ENCODE results near the gene C11orf86. TPM values are rescaled to one million over a fixed set of nuclear protein-coding genes. Genes with fewer than 3 reads are reported as not detected.

The C11orf86 gene
- total RNA-seq, 1 donor from 2014 or later, result not detected

- Mint-ChIP-seq H3K4me3 (ENCODE audit: unreplicated experiment) (no peak overlapping the region), H3K27me3 (ENCODE audit: unreplicated experiment) (peaks cover 2% of the 10 kb centered on the region)
These were observed 39.9 kb upstream of the C11orf86 start for GRCh38 chr11:66934950-66935779.

GRCh38 chr11:66936311-66936711 is 38.8 kb upstream of the C11orf86 start:
- Mint-ChIP-seq H3K4me3 (ENCODE audit: unreplicated experiment) (no peak overlapping the region), H3K27ac (ENCODE audit: unreplicated experiment) (no peak overlapping the region), H3K27me3 (ENCODE audit: unreplicated experiment) (peaks cover 2% of the 10 kb centered on the region), H3K36me3 (ENCODE audit: unreplicated experiment) (peaks cover 12% of the 10 kb centered on the region), H3K9me3 (ENCODE audit: unreplicated experiment) (peaks cover 8% of the 10 kb centered on the region), H3K4me1 (ENCODE audit: low read depth, unreplicated experiment) (peaks cover 7% of the 10 kb centered on the region)
- DNase-seq, result no peak
- TF ChIP-seq CTCF (IDR thresholded peaks at IDR 0.05; ENCODE audit: partially characterized antibody, unreplicated experiment), result no peak

More at GRCh38 chr11:66934950-66935779, 39.9 kb upstream of the C11orf86 start:
- H3K27ac Mint-ChIP-seq (ENCODE audit: unreplicated experiment), result no peak overlapping the region
- TF ChIP-seq CTCF (IDR thresholded peaks at IDR 0.05; ENCODE audit: partially characterized antibody, unreplicated experiment), result no peak
- H3K36me3 Mint-ChIP-seq (ENCODE audit: unreplicated experiment), result peaks cover 12% of the 10 kb centered on the region
- DNase-seq, result no peak
- H3K4me1 Mint-ChIP-seq (ENCODE audit: low read depth, unreplicated experiment), result peaks cover 7% of the 10 kb centered on the region
- H3K9me3 Mint-ChIP-seq (ENCODE audit: unreplicated experiment), result peaks cover 8% of the 10 kb centered on the region

- Mint-ChIP-seq H3K27me3 (ENCODE audit: unreplicated experiment) (no peaks in the 10 kb centered on the region), H3K27ac (ENCODE audit: unreplicated experiment) (no peak overlapping the region), H3K36me3 (ENCODE audit: unreplicated experiment) (peaks cover 12% of the 10 kb centered on the region), H3K4me3 (ENCODE audit: unreplicated experiment) (no peak overlapping the region), H3K4me1 (ENCODE audit: low read depth, unreplicated experiment) (peaks cover 7% of the 10 kb centered on the region), H3K9me3 (ENCODE audit: unreplicated experiment) (peaks cover 8% of the 10 kb centered on the region)
- DNase-seq, result no peak
- no peak for TF ChIP-seq CTCF (IDR thresholded peaks at IDR 0.05; ENCODE audit: partially characterized antibody, unreplicated experiment)
These were observed 37.8 kb upstream of the C11orf86 start for GRCh38 chr11:66937193-66937733.

GRCh38 chr11:66938582-66939135 is 36.4 kb upstream of the C11orf86 start:
- Mint-ChIP-seq H3K27ac (ENCODE audit: unreplicated experiment) (no peak overlapping the region), H3K36me3 (ENCODE audit: unreplicated experiment) (peaks cover 12% of the 10 kb centered on the region), H3K4me1 (ENCODE audit: low read depth, unreplicated experiment) (no peaks in the 10 kb centered on the region), H3K4me3 (ENCODE audit: unreplicated experiment) (no peak overlapping the region), H3K9me3 (ENCODE audit: unreplicated experiment) (peaks cover 11% of the 10 kb centered on the region), H3K27me3 (ENCODE audit: unreplicated experiment) (peaks cover 4% of the 10 kb centered on the region)
- no peak for DNase-seq
- TF ChIP-seq CTCF (IDR thresholded peaks at IDR 0.05; ENCODE audit: partially characterized antibody, unreplicated experiment), result no peak

- DNase-seq, result peak; percentile 56
- peaks cover 26% of the 10 kb centered on the region for H3K4me1 Mint-ChIP-seq (ENCODE audit: low read depth, unreplicated experiment)
- TF ChIP-seq CTCF (IDR thresholded peaks at IDR 0.05; ENCODE audit: partially characterized antibody, unreplicated experiment), result no peak
- H3K27ac Mint-ChIP-seq (ENCODE audit: unreplicated experiment), result peak overlapping the region; percentile 87
- H3K27me3 Mint-ChIP-seq (ENCODE audit: unreplicated experiment), result peaks cover 7% of the 10 kb centered on the region
- peaks cover 14% of the 10 kb centered on the region for H3K9me3 Mint-ChIP-seq (ENCODE audit: unreplicated experiment)
- peak overlapping the region; percentile 36 for H3K4me3 Mint-ChIP-seq (ENCODE audit: unreplicated experiment)
- H3K36me3 Mint-ChIP-seq (ENCODE audit: unreplicated experiment), result no peaks in the 10 kb centered on the region
These were observed 25.0 kb upstream of the C11orf86 start for GRCh38 chr11:66950112-66950535.
